SH-SY5Y (cell line): ENCODE data around the gene PHLPP1.

Experiments
- GATA2 ChIP-seq: IDR thresholded peaks from 2 replicates; pipeline ENCODE4 v1.6.1; 2011; ENCODE audit warnings: mild to moderate bottlenecking, low read depth, low read length
- GATA3 ChIP-seq: IDR thresholded peaks from 2 replicates; pipeline ENCODE4 v1.6.1; 2011; ENCODE audit warnings: low read depth, mild to moderate bottlenecking, low read length, moderate library complexity

- TF ChIP-seq GATA3 = no peak
- TF ChIP-seq GATA2 = no peak
Observed at GRCh38 chr18:62982600-62983251, 267.4 kb downstream of the PHLPP1 start.
